Glutamatergic neuron (in vitro differentiated cells): ENCODE measurements around the gene INO80D. TPM values are rescaled to one million over a fixed set of nuclear protein-coding genes. Genes with fewer than 3 reads are reported as not detected.
"Not testable (repeated sequence)": the region's sequence is repeated elsewhere in the genome, so short reads cannot be mapped to it uniquely, and the experiment has no call there.

ENCODE experiments used
- DNase-seq: peaks from one replicate; pipeline ENCODE4 v3.0.0; 2022
- H3K27ac Mint-ChIP-seq: one replicate; pipeline ENCODE4 v1.8.0; 2020; ENCODE audit warnings: mild to moderate bottlenecking, mixed read lengths, inconsistent platforms; ENCODE audit not compliant: unreplicated experiment
- H3K27me3 Mint-ChIP-seq: one replicate; pipeline ENCODE4 v1.8.0; 2020; ENCODE audit warnings: mild to moderate bottlenecking, moderate library complexity, mixed read lengths, inconsistent platforms; ENCODE audit not compliant: unreplicated experiment
- H3K36me3 Mint-ChIP-seq: one replicate; pipeline ENCODE4 v1.8.0; 2020; ENCODE audit warnings: mild to moderate bottlenecking, mixed read lengths, inconsistent platforms; ENCODE audit not compliant: unreplicated experiment
- H3K4me1 Mint-ChIP-seq: one replicate; pipeline ENCODE4 v1.8.0; 2020; ENCODE audit warnings: mild to moderate bottlenecking, low read depth, mixed read lengths, inconsistent platforms; ENCODE audit not compliant: unreplicated experiment
- H3K4me3 Mint-ChIP-seq: one replicate; pipeline ENCODE4 v1.8.0; 2020; ENCODE audit warnings: mild to moderate bottlenecking, mixed read lengths, inconsistent platforms; ENCODE audit not compliant: unreplicated experiment
- H3K9me3 Mint-ChIP-seq: one replicate; pipeline ENCODE4 v1.8.0; 2020; ENCODE audit warnings: mild to moderate bottlenecking, moderate library complexity, mixed read lengths, inconsistent platforms; ENCODE audit not compliant: unreplicated experiment
- CTCF ChIP-seq: fragments of 200-600 bp; sonication (generic); IDR thresholded peaks from one replicate; pipeline ENCODE4 v1.5.0; 2021; ENCODE audit not compliant: partially characterized antibody, unreplicated experiment
- long read RNA-seq: library from polyadenylated mRNA; unstranded; transcript quantifications from one replicate; pipeline ENCODE4 v2.0.0, GENCODE V29; 2020; ENCODE audit not compliant: unreplicated experiment
- total RNA-seq: library from RNA; stranded (reverse); fragmentation: NEBNext Ultra II Directional; extraction: Animal tissue kit (Norgen Biotek cat#: 25700); gene quantifications from one replicate; pipeline ENCODE4 v1.2.1, GENCODE V29; 2021; ENCODE audit not compliant: unreplicated experiment

Gene INO80D
- 25.0 TPM for total RNA-seq
- long read RNA-seq, partial matches to known transcripts: 2 of 3 reads
- long read RNA-seq, other reads (novel, unspliced or antisense): 1 of 3 reads

GRCh38 chr2:206085742-206086445 lies at the start of gene INO80D:
TSS of gene INO80D (minus strand) at chr2:206086174. CDS start at chr2:206063016, 23,158 bp downstream.
- H3K4me1 Mint-ChIP-seq: peaks cover 15% of the 10 kb centered on the region
- peaks cover 12% of the 10 kb centered on the region for H3K9me3 Mint-ChIP-seq
- no peaks in the 10 kb centered on the region for H3K36me3 Mint-ChIP-seq
- H3K27me3 Mint-ChIP-seq: peaks cover 7% of the 10 kb centered on the region
- peak within 1 kb of the TSS; percentile 100 for H3K27ac Mint-ChIP-seq
- TF ChIP-seq CTCF: no peak
- peak; percentile 72 for DNase-seq
- H3K4me3 Mint-ChIP-seq: peak within 1 kb of the TSS; percentile 99

- no peak for DNase-seq
- no peak for TF ChIP-seq CTCF
- Mint-ChIP-seq H3K36me3 (no peaks in the 10 kb centered on the region), H3K4me3 (no peak overlapping the region), H3K4me1 (no peaks in the 10 kb centered on the region), H3K27me3 (no peaks in the 10 kb centered on the region), H3K27ac (no peak overlapping the region), H3K9me3 (no peaks in the 10 kb centered on the region)
Measured at GRCh38 chr2:206127656-206128055, 41.7 kb upstream of the INO80D start.

GRCh38 chr2:206125901-206126300 lies 39.9 kb upstream of the INO80D start:
- Mint-ChIP-seq H3K9me3 (no peaks in the 10 kb centered on the region), H3K27me3 (no peaks in the 10 kb centered on the region), H3K4me1 (no peaks in the 10 kb centered on the region), H3K4me3 (no peak overlapping the region), H3K36me3 (peaks cover 4% of the 10 kb centered on the region), H3K27ac (no peak overlapping the region)
- no peak for TF ChIP-seq CTCF
- no peak for DNase-seq

GRCh38 chr2:206122569-206122968 lies 36.6 kb upstream of the INO80D start:
- not testable (repeated sequence) for H3K27me3 Mint-ChIP-seq, H3K4me3 Mint-ChIP-seq, H3K27ac Mint-ChIP-seq, H3K9me3 Mint-ChIP-seq, DNase-seq, H3K4me1 Mint-ChIP-seq
- H3K36me3 Mint-ChIP-seq: peaks cover 13% of the 10 kb centered on the region

- no peaks in the 10 kb centered on the region for H3K4me1 Mint-ChIP-seq
- DNase-seq: no peak
- peaks cover 2% of the 10 kb centered on the region for H3K9me3 Mint-ChIP-seq
- H3K36me3 Mint-ChIP-seq: peaks cover 13% of the 10 kb centered on the region
- no peaks in the 10 kb centered on the region for H3K27me3 Mint-ChIP-seq
- no peak for TF ChIP-seq CTCF
- no peak overlapping the region for H3K27ac Mint-ChIP-seq
- no peak overlapping the region for H3K4me3 Mint-ChIP-seq
Measured at GRCh38 chr2:206116278-206116677, 30.3 kb upstream of the INO80D start.
